Measurements from ENCODE around the gene KLF16. TPM values are rescaled to one million over a fixed set of nuclear protein-coding genes. Genes with fewer than 3 reads are reported as not detected.

Gene KLF16
- total RNA-seq, 1 experiment from 2014 or later = 27.9 TPM

GRCh38 chr19:1805401-1806183 is 57.8 kb downstream of the KLF16 start:
- no peak for DNase-seq (ENCODE audit: low spot score)
- in situ Hi-C loops (cut with HindIII; ENCODE audit: low sequenced_read_pairs) = no loop called here

GRCh38 chr19:1804858-1805257 is 58.5 kb downstream of the KLF16 start:
- DNase-seq (ENCODE audit: low spot score) = no peak
- in situ Hi-C loops (cut with HindIII; ENCODE audit: low sequenced_read_pairs) = no loop called here

Other genes starting within 250 kb of the KLF16 start
- 171 and 220 TPM in 2 replicates for gene TCF3, start 211.0 kb downstream of the KLF16 start, total RNA-seq (2014; rRNA removed; shearing (Covaris generic))
- gene ONECUT3, start 110.1 kb downstream of the KLF16 start, total RNA-seq (2014; rRNA removed; shearing (Covaris generic)) = not detected in 2 replicates
- 2.5 and 5.5 TPM in 2 replicates for gene ATP8B3, start 51.3 kb downstream of the KLF16 start, total RNA-seq (2014; rRNA removed; shearing (Covaris generic))
- 7.8 and 10.7 TPM in 2 replicates for gene REXO1, start 15.1 kb downstream of the KLF16 start, total RNA-seq (2014; rRNA removed; shearing (Covaris generic))
- gene ABHD17A, start 21.9 kb upstream of the KLF16 start, total RNA-seq (2014; rRNA removed; shearing (Covaris generic)) = 94.4 and 130 TPM in 2 replicates
- 8.6 and 13.5 TPM in 2 replicates for gene ADAT3, start 41.8 kb upstream of the KLF16 start, total RNA-seq (2014; rRNA removed; shearing (Covaris generic))
- gene SCAMP4, start 41.8 kb upstream of the KLF16 start, total RNA-seq (2014; rRNA removed; shearing (Covaris generic)) = 45.9 and 70.6 TPM in 2 replicates
- 74.7 and 81.9 TPM in 2 replicates for gene CSNK1G2, start 77.6 kb upstream of the KLF16 start, total RNA-seq (2014; rRNA removed; shearing (Covaris generic))
- 70.9 and 89.0 TPM in 2 replicates for gene BTBD2, start 152.1 kb upstream of the KLF16 start, total RNA-seq (2014; rRNA removed; shearing (Covaris generic))
- gene MKNK2, start 187.7 kb upstream of the KLF16 start, total RNA-seq (2014; rRNA removed; shearing (Covaris generic)) = 113 and 118 TPM in 2 replicates
- 20.6 and 29.0 TPM in 2 replicates for gene MOB3A, start 232.7 kb upstream of the KLF16 start, total RNA-seq (2014; rRNA removed; shearing (Covaris generic))
- 0.25 and 4.0 TPM in 2 replicates for gene IZUMO4, start 233.3 kb upstream of the KLF16 start, total RNA-seq (2014; rRNA removed; shearing (Covaris generic))